DMS153 (cell line): Measurements from ENCODE around the gene RCBTB2.

Experiments
- DNase-seq: peaks from one replicate; lab custom pipeline; 2025; lab: John Stamatoyannopoulos, UW

Gene RCBTB2

DNA sequence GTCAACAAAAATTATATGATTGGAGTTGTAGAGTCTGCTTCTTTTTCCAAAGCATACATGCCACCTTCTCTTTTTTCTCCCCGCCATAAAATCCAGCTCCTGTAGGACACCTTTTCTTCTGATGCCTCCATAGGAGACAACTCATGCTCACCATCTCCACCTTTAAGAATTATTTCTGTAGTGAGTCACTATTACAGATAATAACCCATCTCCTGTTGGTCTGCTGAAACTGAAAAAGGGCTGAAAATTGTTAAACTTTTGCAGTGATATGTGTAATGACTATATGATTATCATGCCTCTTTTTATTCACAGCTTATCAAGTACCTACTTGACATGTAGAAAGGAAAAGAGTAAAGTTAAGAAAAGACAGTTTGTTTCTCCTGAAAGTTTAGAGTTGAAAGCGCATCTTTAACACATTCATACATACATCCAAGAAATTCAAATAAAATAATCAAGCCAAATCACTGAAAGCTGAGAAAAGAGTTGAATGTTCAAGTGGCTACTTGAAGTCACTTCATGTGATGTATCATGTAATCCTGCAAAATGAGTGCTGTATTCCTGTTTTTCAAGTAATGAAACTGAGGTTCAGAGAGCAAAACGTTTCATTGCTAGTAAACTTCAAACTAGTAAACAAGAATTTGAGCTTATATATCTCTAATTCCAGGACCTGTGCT, 84.5 kb downstream of the RCBTB2 start:
- DNase-seq, result no peak

DNA sequence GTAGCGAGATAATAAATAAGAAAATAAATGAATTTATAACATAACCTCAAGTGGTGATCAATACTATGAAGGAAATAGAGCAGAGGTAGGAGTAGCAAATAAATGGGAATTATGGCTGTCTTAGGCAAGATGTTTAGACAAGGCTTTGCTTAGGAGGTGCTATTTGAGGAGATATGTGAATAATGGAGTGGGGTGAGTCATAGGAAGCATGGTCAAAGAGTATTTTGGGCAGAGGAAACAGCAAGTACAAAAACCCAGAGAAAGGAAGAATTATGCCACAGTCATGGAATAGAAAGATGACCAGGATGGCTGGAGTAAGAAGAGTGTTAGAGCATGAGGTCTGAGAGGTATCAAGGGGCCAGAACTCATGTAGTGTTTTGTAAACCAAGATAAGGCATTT, 86.4 kb downstream of the RCBTB2 start:
- DNase-seq, result no peak

DNA sequence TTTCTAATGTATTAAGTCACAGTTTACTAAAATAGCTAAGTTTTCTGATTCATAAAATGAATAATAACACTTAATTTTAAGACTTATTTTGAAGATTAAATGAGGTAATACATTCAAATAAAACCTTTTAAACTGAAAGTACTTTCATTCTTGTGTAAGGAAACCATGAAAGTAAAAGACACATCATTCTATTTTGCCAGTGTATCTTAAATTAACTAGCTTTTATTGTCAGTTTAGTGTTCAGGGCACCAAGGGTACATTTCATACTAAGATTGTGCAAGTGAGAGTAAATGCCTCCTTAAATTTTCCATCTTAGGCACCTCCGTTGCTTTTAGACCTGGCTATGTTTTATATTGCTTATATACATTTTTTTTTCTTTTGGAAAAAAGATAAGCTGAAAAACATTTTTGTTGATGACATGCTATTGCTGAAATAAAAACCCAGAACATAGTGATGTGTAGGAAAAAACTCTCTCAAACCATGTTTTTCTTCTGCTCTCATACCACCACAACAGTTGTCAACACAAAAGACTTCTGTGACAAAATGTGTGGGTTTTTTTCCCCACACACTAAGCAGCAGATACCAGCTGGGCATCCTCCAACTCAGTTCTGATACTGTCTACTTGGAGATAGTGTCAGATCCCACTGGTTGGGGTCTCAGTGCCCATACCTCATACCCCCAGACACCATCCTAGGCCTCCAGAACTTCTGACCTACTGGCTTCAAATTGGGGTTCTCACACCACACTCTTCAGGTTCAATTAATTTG, 89.3 kb downstream of the RCBTB2 start:
- DNase-seq, result no peak
